Measurements from ENCODE around the gene RERE. TPM values are rescaled to one million over a fixed set of nuclear protein-coding genes. Genes with fewer than 3 reads are reported as not detected.

Gene RERE
- total and polyA plus RNA-seq, 2 experiments from 2014 or later = 148 to 170 TPM

DNA sequence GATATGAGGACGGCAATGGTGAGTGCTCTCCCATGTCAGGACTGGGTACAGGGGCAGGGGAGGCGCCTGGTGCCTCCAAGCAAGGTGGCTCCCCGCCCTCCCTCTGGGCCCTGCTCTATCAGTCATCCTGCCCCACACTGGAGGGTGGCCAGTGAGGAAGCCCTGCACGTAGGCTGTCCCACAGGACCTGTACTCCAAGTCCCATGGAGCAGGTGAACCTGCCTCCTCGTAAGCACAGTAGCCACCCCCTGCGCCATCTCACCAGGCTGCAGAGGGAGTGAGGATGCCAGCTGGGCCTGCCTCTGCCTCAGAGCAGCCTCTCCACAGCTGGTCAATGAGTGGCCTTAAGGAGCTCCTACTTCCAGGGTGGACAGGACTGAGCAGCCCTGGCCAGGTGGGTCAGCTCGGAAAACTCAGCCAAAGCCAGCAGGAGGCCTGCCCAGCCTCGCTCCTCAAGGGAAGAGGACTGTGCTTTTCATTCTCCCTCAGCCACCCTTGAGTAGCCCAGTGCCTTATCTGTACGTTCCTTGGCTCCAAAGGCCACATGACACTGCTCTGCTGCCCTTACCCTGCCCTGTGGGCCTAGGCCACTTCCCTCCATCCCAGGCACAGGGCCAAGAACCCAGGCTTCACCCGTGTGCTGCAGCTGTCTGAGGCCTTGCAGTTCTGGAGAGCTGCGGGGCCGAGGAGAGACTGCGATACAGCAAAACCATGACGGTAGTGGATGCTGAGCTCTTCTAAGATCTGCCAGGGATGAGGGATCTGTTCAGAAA, 459.9 kb downstream of the RERE start:
- Histone ChIP-seq H3K4me3 (no peak overlapping the region), H3K9me2 (ENCODE audit: insufficient read depth) (no peaks in the 10 kb centered on the region), H3K4me2 (no peak overlapping the region), H3K36me3 (ENCODE audit: insufficient read depth) (peaks cover 13% of the 10 kb centered on the region), H4K20me1 (replicated peaks; ENCODE audit: insufficient read depth) (peaks cover 9% of the 10 kb centered on the region; the same call in 1 of the 2 replicates), H2AFZ (no peak overlapping the region), H3F3A (replicated peaks; ENCODE audit: low read depth) (peaks cover 16% of the 10 kb centered on the region; the same call in 1 of the 2 replicates), H3K4me1 (ENCODE audit: insufficient read depth) (0 out of 2 replicates have a peak, but pooled peaks cover 4% of the 10 kb centered on the region), H3K27ac (ENCODE audit: low read depth) (no peak overlapping the region), H3K27me3 (ENCODE audit: insufficient read depth) (no peaks in the 10 kb centered on the region), H3K79me2 (replicated peaks; ENCODE audit: insufficient read depth) (no peaks in the 10 kb centered on the region)
- H3K4me3 Mint-ChIP-seq = no peak overlapping the region
- TF ChIP-seq POLR2AphosphoS5 (IDR thresholded peaks at IDR 0.05; ENCODE audit: low read depth) = no peak
- TF ChIP-seq, protein P1, sequence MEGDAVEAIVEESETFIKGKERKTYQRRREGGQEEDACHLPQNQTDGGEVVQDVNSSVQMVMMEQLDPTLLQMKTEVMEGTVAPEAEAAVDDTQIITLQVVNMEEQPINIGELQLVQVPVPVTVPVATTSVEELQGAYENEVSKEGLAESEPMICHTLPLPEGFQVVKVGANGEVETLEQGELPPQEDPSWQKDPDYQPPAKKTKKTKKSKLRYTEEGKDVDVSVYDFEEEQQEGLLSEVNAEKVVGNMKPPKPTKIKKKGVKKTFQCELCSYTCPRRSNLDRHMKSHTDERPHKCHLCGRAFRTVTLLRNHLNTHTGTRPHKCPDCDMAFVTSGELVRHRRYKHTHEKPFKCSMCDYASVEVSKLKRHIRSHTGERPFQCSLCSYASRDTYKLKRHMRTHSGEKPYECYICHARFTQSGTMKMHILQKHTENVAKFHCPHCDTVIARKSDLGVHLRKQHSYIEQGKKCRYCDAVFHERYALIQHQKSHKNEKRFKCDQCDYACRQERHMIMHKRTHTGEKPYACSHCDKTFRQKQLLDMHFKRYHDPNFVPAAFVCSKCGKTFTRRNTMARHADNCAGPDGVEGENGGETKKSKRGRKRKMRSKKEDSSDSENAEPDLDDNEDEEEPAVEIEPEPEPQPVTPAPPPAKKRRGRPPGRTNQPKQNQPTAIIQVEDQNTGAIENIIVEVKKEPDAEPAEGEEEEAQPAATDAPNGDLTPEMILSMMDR (conservative IDR thresholded peaks at IDR 0.05; ENCODE audit: low read depth in 2 of 2) = no peak
- TF ChIP-seq, protein P2, sequence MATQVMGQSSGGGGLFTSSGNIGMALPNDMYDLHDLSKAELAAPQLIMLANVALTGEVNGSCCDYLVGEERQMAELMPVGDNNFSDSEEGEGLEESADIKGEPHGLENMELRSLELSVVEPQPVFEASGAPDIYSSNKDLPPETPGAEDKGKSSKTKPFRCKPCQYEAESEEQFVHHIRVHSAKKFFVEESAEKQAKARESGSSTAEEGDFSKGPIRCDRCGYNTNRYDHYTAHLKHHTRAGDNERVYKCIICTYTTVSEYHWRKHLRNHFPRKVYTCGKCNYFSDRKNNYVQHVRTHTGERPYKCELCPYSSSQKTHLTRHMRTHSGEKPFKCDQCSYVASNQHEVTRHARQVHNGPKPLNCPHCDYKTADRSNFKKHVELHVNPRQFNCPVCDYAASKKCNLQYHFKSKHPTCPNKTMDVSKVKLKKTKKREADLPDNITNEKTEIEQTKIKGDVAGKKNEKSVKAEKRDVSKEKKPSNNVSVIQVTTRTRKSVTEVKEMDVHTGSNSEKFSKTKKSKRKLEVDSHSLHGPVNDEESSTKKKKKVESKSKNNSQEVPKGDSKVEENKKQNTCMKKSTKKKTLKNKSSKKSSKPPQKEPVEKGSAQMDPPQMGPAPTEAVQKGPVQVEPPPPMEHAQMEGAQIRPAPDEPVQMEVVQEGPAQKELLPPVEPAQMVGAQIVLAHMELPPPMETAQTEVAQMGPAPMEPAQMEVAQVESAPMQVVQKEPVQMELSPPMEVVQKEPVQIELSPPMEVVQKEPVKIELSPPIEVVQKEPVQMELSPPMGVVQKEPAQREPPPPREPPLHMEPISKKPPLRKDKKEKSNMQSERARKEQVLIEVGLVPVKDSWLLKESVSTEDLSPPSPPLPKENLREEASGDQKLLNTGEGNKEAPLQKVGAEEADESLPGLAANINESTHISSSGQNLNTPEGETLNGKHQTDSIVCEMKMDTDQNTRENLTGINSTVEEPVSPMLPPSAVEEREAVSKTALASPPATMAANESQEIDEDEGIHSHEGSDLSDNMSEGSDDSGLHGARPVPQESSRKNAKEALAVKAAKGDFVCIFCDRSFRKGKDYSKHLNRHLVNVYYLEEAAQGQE (IDR thresholded peaks at IDR 0.05; ENCODE audit: unreplicated experiment) = no peak
- TF ChIP-seq ZNF331 (CRISPR knock-in tag; IDR thresholded peaks at IDR 0.05; ENCODE audit: low read depth) = no peak
- TF ChIP-seq, protein P3, sequence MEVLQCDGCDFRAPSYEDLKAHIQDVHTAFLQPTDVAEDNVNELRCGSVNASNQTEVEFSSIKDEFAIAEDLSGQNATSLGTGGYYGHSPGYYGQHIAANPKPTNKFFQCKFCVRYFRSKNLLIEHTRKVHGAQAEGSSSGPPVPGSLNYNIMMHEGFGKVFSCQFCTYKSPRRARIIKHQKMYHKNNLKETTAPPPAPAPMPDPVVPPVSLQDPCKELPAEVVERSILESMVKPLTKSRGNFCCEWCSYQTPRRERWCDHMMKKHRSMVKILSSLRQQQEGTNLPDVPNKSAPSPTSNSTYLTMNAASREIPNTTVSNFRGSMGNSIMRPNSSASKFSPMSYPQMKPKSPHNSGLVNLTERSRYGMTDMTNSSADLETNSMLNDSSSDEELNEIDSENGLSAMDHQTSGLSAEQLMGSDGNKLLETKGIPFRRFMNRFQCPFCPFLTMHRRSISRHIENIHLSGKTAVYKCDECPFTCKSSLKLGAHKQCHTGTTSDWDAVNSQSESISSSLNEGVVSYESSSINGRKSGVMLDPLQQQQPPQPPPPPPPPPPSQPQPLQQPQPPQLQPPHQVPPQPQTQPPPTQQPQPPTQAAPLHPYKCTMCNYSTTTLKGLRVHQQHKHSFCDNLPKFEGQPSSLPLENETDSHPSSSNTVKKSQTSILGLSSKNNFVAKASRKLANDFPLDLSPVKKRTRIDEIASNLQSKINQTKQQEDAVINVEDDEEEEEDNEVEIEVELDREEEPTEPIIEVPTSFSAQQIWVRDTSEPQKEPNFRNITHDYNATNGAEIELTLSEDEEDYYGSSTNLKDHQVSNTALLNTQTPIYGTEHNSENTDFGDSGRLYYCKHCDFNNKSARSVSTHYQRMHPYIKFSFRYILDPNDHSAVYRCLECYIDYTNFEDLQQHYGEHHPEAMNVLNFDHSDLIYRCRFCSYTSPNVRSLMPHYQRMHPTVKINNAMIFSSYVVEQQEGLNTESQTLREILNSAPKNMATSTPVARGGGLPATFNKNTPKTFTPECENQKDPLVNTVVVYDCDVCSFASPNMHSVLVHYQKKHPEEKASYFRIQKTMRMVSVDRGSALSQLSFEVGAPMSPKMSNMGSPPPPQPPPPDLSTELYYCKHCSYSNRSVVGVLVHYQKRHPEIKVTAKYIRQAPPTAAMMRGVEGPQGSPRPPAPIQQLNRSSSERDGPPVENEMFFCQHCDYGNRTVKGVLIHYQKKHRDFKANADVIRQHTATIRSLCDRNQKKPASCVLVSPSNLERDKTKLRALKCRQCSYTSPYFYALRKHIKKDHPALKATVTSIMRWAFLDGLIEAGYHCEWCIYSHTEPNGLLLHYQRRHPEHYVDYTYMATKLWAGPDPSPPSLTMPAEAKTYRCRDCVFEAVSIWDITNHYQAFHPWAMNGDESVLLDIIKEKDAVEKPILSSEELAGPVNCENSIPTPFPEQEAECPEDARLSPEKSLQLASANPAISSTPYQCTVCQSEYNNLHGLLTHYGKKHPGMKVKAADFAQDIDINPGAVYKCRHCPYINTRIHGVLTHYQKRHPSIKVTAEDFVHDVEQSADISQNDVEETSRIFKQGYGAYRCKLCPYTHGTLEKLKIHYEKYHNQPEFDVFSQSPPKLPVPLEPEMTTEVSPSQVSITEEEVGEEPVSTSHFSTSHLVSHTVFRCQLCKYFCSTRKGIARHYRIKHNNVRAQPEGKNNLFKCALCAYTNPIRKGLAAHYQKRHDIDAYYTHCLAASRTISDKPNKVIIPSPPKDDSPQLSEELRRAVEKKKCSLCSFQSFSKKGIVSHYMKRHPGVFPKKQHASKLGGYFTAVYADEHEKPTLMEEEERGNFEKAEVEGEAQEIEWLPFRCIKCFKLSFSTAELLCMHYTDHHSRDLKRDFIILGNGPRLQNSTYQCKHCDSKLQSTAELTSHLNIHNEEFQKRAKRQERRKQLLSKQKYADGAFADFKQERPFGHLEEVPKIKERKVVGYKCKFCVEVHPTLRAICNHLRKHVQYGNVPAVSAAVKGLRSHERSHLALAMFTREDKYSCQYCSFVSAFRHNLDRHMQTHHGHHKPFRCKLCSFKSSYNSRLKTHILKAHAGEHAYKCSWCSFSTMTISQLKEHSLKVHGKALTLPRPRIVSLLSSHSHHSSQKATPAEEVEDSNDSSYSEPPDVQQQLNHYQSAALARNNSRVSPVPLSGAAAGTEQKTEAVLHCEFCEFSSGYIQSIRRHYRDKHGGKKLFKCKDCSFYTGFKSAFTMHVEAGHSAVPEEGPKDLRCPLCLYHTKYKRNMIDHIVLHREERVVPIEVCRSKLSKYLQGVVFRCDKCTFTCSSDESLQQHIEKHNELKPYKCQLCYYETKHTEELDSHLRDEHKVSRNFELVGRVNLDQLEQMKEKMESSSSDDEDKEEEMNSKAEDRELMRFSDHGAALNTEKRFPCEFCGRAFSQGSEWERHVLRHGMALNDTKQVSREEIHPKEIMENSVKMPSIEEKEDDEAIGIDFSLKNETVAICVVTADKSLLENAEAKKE (CRISPR knock-in tag; IDR thresholded peaks at IDR 0.05) = no peak
- TF ChIP-seq NANOG (IDR thresholded peaks at IDR 0.05; ENCODE audit: borderline replicate concordance) = no peak
- TF ChIP-seq, protein P4, sequence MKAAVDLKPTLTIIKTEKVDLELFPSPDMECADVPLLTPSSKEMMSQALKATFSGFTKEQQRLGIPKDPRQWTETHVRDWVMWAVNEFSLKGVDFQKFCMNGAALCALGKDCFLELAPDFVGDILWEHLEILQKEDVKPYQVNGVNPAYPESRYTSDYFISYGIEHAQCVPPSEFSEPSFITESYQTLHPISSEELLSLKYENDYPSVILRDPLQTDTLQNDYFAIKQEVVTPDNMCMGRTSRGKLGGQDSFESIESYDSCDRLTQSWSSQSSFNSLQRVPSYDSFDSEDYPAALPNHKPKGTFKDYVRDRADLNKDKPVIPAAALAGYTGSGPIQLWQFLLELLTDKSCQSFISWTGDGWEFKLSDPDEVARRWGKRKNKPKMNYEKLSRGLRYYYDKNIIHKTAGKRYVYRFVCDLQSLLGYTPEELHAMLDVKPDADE (IDR thresholded peaks at IDR 0.05) = no peak
- TF ChIP-seq STAT1 (IDR thresholded peaks at IDR 0.05; ENCODE audit: unreplicated experiment) = no peak
- no peak for TF ChIP-seq EZH2 (IDR thresholded peaks at IDR 0.05; ENCODE audit: low read depth, unreplicated experiment)
- no peak for TF ChIP-seq CREB1 (CRISPR knock-in tag; IDR thresholded peaks at IDR 0.05; ENCODE audit: low read depth)
- no peak for TF ChIP-seq JUNB (IDR thresholded peaks at IDR 0.05; ENCODE audit: unreplicated experiment)
- no peak for TF ChIP-seq ZNF114 (CRISPR knock-in tag; IDR thresholded peaks at IDR 0.05)
- TF ChIP-seq EZH2phosphoT487 (IDR thresholded peaks at IDR 0.05; ENCODE audit: unreplicated experiment) = no peak
- peaks cover 10% of the 10 kb centered on the region for H3K27me3 Mint-ChIP-seq (ENCODE audit: insufficient read depth, low read depth, poor library complexity)
- peaks cover 12% of the 10 kb centered on the region for H3K4me1 Mint-ChIP-seq
- H3K36me3 Mint-ChIP-seq (ENCODE audit: low read depth) = peaks cover 62% of the 10 kb centered on the region
- H3K9me3 Mint-ChIP-seq = no peaks in the 10 kb centered on the region
- no peak overlapping the region for H3K27ac Mint-ChIP-seq
- DNase-seq (ENCODE audit: low spot score) (no peak), ATAC-seq (no peak)
